ENCODE results near the gene ATXN2. TPM values are rescaled to one million over a fixed set of nuclear protein-coding genes. Genes with fewer than 3 reads are reported as not detected.
A peak's percentile ranks its signal among the peaks of the same experiment; 100 is the strongest.
"Not testable (repeated sequence)": the region's sequence is repeated elsewhere in the genome, so short reads cannot be mapped to it uniquely, and the experiment has no call there.

The ATXN2 gene
- total RNA-seq, 4 donors from 2014 or later: 63.1 to 102 (median 63.8) TPM

DNA sequence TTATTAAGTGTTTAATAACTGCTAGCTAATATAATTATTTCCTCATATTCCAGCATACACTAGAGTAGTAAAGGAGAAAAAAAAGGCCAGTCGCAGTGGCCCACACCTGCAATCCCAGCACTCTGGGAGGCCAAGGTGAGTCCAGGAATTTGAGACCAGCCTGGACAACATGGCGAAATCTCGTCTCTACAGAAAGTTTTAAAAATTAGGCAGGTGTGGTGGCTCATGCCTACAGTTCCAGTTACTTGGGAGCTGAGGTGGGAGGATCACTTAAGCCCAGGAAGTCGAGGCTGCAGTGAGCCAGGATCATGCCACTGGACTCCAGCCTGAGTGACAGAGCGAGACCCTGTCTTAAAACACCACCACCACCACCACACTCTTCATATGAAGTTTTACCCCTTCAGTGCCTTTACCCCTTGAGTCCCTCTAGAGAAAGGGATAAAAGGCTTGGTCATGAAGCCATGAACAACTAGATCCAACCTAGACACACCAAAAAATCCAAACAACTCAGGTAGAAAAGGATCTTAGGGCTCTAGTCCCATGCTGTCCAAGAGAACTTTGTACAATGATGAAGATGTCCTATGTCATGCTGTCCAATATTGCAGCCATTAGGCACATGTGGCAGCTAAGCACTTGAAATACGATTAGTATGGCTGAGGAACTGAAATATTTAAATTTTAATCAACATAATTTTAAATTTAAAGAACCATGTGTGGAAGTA, 29.6 kb downstream of the ATXN2 start:
- intact Hi-C loops (cut with DNase I): no loop called here
- no peak for TF ChIP-seq POLR2A (IDR thresholded peaks at IDR 0.05)
- TF ChIP-seq, protein P1, sequence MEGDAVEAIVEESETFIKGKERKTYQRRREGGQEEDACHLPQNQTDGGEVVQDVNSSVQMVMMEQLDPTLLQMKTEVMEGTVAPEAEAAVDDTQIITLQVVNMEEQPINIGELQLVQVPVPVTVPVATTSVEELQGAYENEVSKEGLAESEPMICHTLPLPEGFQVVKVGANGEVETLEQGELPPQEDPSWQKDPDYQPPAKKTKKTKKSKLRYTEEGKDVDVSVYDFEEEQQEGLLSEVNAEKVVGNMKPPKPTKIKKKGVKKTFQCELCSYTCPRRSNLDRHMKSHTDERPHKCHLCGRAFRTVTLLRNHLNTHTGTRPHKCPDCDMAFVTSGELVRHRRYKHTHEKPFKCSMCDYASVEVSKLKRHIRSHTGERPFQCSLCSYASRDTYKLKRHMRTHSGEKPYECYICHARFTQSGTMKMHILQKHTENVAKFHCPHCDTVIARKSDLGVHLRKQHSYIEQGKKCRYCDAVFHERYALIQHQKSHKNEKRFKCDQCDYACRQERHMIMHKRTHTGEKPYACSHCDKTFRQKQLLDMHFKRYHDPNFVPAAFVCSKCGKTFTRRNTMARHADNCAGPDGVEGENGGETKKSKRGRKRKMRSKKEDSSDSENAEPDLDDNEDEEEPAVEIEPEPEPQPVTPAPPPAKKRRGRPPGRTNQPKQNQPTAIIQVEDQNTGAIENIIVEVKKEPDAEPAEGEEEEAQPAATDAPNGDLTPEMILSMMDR (IDR thresholded peaks at IDR 0.05): no peak
- DNase-seq: no peak
- H3K27ac ChIP-seq: no peak overlapping the region
- H3K4me1 ChIP-seq: peaks cover 0 to 6% of the 10 kb centered on the region in 2 donors
- no peaks in the 10 kb centered on the region for H3K9me3 ChIP-seq
- 85 to 93% methylated on average over 6 of the region's 6 CpGs for WGBS, 2 donors
- no peak overlapping the region for H3K4me3 ChIP-seq (replicated peaks in 1 of 3)
- H3K27me3 ChIP-seq: no peaks in the 10 kb centered on the region
- H3K36me3 ChIP-seq: no peaks in the 10 kb centered on the region

DNA sequence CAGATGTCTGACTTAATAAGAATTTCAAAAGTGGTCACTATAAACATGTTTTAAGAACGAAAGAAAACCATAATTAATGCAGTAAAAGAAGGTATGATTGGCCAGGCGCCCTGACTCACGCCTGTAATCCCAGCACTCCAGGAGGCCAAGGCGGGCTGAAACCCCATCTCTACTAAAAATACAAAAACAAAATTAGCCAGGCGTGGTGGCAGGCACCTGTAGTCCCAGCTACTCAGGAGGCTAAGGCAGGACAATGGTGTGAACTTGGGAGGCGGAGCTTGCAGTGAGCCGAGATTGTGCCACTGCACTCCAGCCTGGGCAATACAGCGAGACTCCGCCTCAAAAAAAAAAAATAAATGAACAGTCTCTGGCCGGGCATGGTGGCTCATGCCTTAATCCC, 38.3 kb downstream of the ATXN2 start:
- peaks cover 13 to 16% of the 10 kb centered on the region in 2 donors for H3K4me1 ChIP-seq
- intact Hi-C loops (cut with DNase I); H3K36me3 ChIP-seq; H3K27ac ChIP-seq; H3K27me3 ChIP-seq; H3K9me3 ChIP-seq; H3K4me3 ChIP-seq (replicated peaks in 1 of 3); DNase-seq: not testable (repeated sequence)
- WGBS, 2 donors: 88 to 89% methylated on average over 10 of the region's 10 CpGs

DNA sequence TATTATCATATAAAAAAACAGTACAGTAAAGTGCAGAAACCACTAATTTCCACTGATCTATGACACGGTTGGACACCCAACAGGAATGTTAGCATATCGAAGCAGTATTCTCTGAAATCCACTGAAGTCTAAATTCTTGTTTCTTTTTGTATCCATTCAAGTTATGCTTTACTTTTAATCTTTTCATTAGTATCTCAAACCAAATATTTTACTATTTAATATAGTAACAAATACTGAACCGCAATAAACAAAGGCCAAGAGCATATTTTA, 41.1 kb downstream of the ATXN2 start:
- TF ChIP-seq, protein P1 (IDR thresholded peaks at IDR 0.05): no peak
- no peak for TF ChIP-seq POLR2A (IDR thresholded peaks at IDR 0.05)
- no peaks in the 10 kb centered on the region for H3K27me3 ChIP-seq
- intact Hi-C loops (cut with DNase I): no loop called here
- H3K4me3 ChIP-seq (replicated peaks in 1 of 3): no peak overlapping the region
- H3K27ac ChIP-seq: peak overlapping the region in 1 of 3 donors; percentile 5
- no peak for DNase-seq
- no peaks in the 10 kb centered on the region for H3K36me3 ChIP-seq
- no peaks in the 10 kb centered on the region for H3K9me3 ChIP-seq
- 60 to 62% methylated on average over 3 of the region's 3 CpGs for WGBS, 2 donors
- H3K4me1 ChIP-seq: peaks cover 13 to 16% of the 10 kb centered on the region in 2 donors

GRCh38 chr12:111557271-111558106, 41.6 kb downstream of the ATXN2 start:
- no peak for DNase-seq
- no peak for TF ChIP-seq POLR2A (IDR thresholded peaks at IDR 0.05)
- TF ChIP-seq, protein P1 (IDR thresholded peaks at IDR 0.05): no peak
- intact Hi-C loops (cut with DNase I): no loop called here
- WGBS, 2 donors: 68 to 69% methylated on average over 5 of the region's 5 CpGs
- H3K27ac ChIP-seq: peak overlapping the region in 1 of 3 donors; percentile 5
- no peak overlapping the region for H3K4me3 ChIP-seq (replicated peaks in 1 of 3)
- peaks cover 13 to 16% of the 10 kb centered on the region in 2 donors for H3K4me1 ChIP-seq
- H3K9me3 ChIP-seq: no peaks in the 10 kb centered on the region
- no peaks in the 10 kb centered on the region for H3K36me3 ChIP-seq
- no peaks in the 10 kb centered on the region for H3K27me3 ChIP-seq

DNA sequence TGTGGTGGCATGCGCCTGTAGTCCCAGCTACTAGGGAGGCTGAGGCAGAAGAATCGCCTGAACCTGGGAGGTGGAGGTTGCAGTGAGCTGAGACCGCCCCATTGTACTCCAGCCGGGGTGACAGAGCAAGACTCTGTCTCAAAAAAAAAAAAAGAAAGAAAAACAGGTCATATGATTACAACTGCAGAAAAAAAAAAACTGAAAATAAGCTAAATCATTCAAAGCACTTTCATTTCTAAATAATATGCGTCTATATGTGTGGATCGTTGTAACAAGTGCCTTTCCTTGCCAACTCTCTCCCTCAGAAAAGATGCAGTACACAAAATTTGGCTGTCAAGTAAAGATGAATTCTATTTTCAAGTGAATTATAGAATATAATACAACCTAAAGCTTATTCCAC, 42.4 kb downstream of the ATXN2 start:
- DNase-seq: no peak
- intact Hi-C loops (cut with DNase I): no loop called here
- no peak for TF ChIP-seq POLR2A (IDR thresholded peaks at IDR 0.05)
- TF ChIP-seq, protein P1 (IDR thresholded peaks at IDR 0.05): no peak
- H3K36me3 ChIP-seq: no peaks in the 10 kb centered on the region
- H3K27ac ChIP-seq: no peak overlapping the region
- 75 to 83% methylated on average over 6 of the region's 6 CpGs for WGBS, 2 donors
- no peak overlapping the region for H3K4me3 ChIP-seq (replicated peaks in 1 of 3)
- H3K4me1 ChIP-seq: peaks cover 13 to 16% of the 10 kb centered on the region in 2 donors
- no peaks in the 10 kb centered on the region for H3K9me3 ChIP-seq
- no peaks in the 10 kb centered on the region for H3K27me3 ChIP-seq

GRCh38 chr12:111555313-111555712, 43.8 kb downstream of the ATXN2 start:
- H3K27me3 ChIP-seq; DNase-seq; H3K4me3 ChIP-seq (replicated peaks in 1 of 3); H3K36me3 ChIP-seq; intact Hi-C loops (cut with DNase I); H3K27ac ChIP-seq; H3K9me3 ChIP-seq: not testable (repeated sequence)
- 91 to 95% methylated on average over 3 of the region's 3 CpGs for WGBS, 2 donors
- H3K4me1 ChIP-seq: peaks cover 13 to 16% of the 10 kb centered on the region in 2 donors

Data from thyroid gland (tissue), 4 donors.